HG03064 (cell line): Measurements from ENCODE around the gene PCDH15.
"Not testable (repeated sequence)": the region's sequence is repeated elsewhere in the genome, so short reads cannot be mapped to it uniquely, and the experiment has no call there.

Source experiments
- ATAC-seq: cut with Tn5 transposase; IDR thresholded peaks from one replicate; pipeline ENCODE4 v1.9.1; 2021; ENCODE audit warnings: low read depth; ENCODE audit not compliant: unreplicated experiment

Gene PCDH15

DNA sequence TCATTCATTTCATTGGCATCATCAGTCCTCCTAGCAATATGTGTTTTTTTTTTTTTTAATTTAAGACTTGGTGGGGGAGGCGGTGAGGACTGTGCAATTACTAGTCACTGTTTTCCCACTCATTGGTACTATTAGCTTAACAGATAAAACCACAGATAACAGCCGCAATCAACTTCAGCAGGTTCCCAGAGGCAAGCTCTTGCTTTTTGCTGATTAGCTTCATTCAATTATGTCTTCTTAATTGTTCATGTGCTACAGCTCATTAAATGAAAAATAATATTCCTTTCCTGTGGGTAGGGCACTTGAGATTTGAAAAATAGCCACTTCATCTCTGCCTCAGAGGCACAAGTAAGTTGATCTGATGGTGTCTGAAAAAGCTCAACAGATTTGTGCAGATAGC lies 215.5 kb downstream of the PCDH15 start:
- ATAC-seq: no peak

DNA sequence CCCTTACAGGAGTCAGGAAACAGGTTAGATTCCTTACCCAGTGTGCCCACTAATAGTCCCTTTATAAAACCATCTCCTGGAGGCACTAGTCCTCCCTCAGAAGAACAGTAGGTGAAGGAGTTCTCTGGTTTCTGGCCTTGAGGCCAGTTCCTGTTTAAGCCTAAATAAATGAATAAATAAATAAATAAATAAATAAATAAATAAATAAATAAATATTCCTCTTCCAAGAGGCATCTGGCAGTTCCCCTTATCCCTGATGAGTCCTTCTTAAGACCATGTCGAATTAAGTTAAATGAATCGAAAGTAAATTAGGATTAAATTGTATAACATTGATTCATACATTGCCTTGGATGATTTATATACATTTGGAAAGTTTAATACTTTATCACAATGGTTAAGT lies 223.3 kb downstream of the PCDH15 start:
- ATAC-seq: no peak

DNA sequence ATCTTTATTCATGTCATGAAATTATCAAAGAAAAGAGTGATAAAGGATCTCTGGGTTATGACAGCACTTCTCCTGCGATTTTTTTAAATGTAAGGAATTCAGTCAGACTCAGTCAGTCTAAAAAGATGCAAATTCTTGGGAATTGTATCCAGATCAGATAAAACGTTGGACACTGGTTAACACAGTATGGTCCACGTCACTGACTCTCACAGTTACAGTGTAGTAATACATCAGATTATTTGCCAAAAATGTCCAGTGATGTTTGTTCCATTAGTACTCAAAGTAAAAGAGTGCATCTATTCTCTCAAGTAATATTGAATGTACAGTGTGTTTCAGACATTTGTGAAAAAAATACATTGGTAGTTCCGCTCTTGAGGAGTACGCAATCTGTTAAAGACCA lies 224.5 kb downstream of the PCDH15 start:
- no peak for ATAC-seq

DNA sequence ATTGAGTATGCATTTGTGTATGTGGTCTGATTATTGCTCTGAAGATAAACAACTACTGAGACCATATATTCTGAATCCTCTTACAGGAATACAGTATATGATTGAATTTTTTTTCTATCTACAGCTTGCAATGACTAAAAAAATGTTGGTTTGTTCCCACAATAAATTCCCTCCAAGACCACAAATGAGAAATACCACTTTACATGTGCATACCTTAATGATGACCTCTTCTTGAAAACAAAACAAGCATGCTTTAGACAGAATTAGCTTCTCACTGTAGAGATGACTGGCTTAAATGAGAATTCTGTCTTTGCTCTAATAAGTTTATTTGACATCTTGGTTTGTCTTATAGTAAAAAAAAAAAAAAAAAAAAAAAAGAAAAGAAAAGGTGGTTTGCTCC lies 241.5 kb downstream of the PCDH15 start:
- ATAC-seq: no peak

DNA sequence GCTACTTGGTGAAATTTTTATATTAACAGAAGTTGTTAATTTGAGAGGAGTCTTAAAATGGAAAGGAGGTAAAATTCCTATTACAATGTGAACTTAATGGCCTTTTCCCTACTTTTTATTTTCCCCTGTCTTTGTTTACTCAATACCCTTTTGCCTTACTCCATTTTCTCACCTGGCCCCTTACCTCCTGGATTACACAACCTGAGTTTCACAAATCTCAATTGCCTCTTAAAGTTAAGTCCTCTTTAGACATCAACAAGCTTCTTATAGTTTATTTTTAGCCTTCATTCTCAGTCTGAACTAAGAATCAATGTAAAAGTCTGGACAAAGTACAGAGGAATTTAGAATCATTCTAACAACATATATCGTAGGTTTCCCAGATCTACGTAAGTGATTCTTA lies 247.0 kb downstream of the PCDH15 start:
- no peak for ATAC-seq

DNA sequence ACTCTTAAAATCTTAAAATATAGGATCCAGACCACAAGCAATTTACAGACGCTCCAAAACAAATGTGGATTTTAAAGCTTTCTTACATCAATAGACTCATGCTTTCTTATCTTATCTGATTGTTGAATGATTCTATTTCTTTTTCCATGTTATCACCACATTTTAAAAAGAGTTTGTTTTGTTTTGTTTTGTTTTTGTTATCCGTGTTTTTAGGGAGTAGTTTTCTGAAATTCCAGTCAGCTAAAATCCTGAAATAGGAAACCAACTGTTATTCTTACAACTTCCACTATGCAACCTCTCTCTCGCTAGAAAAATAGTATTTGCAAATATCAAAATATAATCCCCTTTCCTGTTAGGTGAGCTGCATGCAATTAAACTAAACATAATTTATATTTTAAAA lies 251.0 kb downstream of the PCDH15 start:
- no peak for ATAC-seq

DNA sequence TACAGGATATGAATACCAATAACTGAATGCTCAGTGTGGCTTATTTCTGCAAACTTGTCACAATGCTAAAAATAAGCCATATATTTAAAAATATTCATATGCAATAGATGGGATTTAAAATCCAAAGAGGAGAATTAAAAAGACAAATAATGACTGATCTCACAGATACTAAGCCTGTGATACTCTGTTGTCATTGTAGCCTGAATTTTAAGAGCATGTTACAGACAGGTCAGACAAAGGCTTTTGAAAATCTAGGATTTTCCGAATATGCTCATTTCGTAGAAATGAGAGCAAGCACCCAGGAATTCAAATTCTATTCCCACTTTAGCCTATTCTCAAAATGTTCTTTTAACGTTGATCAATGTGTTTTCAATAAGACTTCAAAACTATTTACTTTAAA lies 269.7 kb downstream of the PCDH15 start:
- ATAC-seq: no peak

DNA sequence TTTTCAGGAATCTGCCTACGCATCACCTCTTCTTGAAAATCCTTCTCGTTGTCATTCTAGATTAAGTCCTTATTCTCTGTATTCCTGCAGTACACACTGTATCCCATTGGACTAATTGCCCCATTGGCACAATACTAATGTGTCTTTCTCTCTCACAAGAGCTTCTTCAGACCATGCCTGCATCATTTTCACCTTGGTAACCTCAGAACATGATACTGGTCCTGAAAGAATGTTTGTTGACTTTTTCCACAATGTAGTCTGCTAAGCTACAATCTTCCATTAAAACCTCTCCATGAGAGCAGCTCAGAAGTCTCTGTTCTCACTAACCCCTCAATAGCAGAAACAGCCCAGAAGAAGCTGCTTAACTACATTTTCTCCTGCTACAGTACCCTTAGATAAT lies 270.7 kb downstream of the PCDH15 start:
- no peak for ATAC-seq

DNA sequence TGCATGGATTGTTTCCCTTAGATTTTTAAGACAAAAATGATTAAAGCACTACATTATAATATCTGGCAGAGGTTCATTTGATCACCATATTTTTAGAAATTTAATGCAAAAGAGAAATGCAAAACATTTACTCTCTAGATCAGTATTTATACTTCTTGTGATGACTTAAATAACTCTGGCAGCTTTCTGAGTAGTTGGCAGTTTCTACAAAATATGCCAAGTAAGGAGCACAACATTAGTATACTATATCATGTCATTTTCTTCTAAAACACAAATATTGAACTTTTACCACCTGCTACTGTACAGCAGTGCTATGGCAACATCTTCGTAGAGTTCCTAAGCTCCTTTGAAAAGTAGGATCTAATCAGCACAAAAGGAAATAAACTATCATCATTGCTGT lies 275.2 kb downstream of the PCDH15 start:
- no peak for ATAC-seq

DNA sequence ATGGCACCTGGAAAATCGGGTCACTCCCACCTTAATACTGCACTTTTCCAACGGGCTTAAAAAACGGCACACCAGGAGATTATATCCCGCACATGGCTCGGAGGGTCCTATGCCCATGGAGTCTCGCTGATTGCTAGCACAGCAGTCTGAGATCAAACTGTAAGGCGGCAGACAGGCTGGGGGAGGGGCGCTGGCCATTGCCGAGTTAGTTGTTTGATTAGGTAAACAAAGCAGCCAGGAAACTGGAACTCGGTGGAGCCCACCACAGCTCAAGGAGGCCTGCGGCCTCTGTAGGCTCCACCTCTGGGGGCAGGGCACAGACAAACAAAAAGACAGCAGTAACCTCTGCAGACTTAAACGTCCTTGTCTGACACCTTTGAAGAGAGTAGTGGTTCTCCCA lies 285.8 kb downstream of the PCDH15 start:
- ATAC-seq: not testable (repeated sequence)

DNA sequence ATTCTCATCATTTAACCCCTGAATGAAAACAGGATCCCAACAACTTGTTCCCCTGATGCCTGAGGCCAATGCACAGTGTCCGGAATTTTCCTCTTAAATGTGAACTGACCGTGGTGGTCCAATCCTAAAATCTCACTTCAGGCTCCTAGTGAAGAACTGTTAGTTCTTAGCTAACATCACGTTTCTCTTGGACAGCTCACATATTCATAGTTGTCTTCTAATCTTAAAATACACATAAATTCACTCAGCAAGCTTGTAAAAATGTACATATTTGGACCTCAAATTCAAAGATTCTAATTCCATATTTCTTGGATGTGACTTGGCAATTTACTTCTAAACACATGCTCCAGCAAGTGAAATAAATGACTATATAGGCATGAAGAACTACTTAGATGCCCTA lies 297.2 kb downstream of the PCDH15 start:
- ATAC-seq: no peak

DNA sequence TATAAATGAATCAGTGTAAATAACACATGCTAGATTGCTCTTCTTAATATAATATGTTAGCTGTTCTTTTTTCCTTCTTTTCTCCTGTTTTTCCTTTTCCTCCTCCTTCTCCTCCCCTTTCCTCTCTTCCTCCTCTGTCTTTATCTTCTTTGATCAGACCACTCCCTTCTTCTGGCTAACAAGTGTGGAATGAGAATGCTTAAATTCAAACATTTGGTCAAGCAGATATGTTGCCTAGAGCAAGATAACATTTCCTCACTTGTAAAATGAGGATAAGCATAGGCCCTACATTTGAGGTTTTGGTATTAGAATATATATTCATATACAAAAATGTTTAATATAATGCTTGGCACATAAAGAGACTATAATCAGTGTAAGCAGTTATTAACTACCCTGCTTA lies 299.1 kb downstream of the PCDH15 start:
- ATAC-seq: no peak

DNA sequence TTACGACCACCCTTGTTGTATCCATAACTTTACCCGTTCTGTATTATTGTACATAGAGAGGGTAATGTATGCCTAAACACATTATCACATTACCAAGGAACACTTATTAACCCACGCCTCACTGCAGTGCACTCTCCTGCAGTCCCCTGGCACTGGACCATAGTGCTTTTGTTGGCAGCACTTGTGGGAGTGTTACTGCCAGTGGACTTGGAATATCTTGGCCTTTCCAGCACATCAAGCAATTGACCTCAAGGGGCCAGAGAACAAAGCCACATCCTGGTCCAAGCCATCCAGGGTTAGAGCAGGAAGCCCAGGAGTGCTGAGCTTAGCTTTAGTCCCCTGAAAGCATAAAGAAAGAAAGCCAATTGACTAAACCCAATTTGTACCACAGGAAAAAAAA lies 304.2 kb downstream of the PCDH15 start:
- no peak for ATAC-seq

DNA sequence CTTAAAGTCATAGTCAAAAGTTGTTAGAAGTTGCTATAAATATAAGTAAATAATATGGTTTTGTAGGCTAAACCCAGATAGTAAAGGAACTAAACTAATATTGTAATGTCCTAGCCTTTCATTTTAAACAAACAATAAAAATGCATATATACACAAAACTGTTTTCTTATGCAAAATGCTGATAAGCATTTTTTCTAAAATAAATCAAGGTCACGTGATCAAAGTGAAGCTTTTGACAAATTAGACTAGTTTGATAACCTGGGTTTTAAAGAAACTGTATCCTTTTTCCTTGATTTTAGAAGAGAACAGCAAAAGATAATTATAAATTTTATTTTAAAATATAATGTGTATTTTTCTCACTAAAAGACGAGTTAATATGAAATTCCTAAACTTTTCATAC lies 313.3 kb downstream of the PCDH15 start:
- ATAC-seq: no peak

DNA sequence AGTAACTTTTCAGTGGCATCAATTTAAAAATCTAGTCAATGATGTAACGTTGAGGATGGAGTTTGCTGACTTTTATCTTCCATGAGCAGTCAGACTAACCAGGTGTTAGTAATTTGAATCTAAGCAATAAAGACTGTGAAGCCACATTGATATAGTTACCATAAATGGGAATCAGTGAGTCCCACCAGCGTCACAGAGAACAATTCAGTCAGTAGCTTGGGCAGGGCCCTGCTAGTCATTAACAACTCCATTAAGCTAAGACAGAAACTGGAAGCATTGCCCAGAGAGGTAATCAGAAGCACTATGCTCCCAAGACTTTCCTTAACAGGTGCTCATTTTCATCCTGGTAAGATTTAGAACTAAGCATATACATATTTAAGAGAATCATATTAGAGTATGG lies 315.1 kb downstream of the PCDH15 start:
- ATAC-seq: no peak

DNA sequence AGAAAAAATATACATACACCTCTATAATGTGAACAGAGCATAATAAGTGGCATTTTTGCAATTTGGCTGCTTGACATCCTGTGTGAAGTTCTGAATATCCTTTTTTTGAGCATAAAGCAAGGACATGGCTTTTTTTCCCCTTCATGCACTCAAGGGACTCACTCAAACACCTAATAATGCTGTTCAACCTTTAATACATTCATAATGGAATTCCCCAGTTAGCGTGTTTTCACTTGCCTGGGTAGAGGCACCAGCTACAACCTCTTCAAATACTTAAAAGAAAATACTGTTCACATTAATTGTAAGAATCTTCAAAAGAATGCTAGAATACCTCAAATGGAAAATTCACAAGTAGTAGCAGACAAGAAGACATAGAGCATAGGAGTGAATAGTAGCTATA lies 316.8 kb downstream of the PCDH15 start:
- no peak for ATAC-seq

DNA sequence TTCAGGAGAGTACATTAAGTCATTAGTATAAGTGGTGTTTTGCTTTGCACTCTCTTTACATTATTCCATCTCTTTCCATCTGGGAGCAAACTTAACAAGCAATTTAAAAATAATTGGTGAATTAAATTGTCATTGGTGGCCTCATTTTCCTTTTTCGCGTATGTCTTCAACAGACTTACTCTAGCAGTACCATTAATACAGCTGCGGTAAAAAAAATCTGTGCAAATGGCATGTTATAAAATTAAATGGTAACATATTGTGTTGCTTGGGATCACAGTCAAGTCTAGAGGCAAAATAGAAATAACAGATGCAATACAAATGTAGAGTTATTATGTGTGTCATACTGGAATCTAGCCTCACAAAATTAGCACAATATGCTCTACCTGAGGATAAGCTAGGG lies 322.4 kb downstream of the PCDH15 start:
- ATAC-seq: no peak

DNA sequence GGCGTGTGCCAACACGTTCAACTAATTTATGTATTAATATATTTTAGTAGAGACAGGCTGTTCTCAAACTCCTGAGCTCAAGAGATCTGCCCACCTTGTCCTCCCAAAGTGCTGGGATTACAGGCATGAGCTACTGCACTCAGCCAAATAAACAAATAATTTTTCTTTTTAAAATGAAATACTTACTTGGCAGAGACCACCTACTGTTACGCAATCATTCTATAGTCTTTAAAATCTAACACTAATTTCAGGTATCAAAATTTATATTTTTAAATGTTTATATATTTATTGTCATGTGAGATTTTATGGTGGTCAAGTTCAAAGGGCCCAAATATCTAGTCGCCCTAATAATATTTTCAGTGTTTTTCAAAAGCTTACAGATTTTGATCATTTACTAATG lies 323.3 kb downstream of the PCDH15 start:
- ATAC-seq: no peak

DNA sequence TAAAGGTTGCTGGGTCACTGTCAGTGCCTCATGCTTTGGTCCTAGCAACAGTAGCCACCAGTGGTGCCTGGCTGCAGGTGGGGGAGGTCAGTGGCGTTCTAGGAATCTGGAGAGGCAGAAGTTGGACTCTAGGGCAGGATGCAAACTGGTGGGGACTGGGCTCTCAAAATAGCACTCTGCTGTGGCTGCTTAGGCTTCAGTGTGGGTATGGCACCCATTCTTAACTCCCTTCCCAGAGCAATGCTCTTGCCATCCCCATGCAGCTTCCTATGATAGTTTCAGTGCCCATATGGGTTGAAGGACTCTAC lies 330.8 kb downstream of the PCDH15 start:
- no peak for ATAC-seq

DNA sequence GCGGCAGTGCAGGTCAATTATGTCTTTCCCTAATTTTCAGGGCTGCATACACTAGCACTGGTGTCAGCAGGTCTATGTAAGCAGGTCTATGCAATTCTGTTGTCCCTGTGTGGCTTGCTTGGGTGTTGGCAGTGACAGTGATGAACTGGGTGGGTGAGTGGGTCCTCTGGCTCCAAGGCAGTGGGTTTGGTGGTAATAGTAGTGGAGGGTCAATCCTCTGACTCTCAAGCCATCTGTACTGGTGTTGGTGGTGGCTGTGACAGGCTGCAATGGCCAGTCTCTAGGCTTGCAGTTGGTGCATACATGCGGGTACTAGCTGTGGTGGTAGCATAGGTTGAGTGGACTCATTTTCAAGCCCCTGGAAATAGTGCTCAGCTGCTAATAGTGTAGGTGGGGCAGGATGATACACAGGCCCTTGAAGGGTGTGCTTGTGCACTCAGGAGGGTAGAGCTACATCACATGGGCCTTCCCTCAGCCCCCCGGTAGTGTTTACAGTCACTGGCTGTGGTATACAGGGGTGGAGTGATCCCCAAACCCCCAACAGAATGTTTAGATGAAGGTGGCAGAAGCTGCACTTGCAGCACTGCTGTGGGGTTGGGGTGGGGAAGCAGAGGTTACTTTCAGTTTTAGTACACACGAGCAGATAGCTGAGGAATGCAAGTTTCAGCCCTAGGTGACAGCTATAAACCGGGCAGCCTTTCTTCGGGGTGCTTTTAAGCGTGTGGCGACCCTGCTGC lies 331.3 kb downstream of the PCDH15 start:
- no peak for ATAC-seq

DNA sequence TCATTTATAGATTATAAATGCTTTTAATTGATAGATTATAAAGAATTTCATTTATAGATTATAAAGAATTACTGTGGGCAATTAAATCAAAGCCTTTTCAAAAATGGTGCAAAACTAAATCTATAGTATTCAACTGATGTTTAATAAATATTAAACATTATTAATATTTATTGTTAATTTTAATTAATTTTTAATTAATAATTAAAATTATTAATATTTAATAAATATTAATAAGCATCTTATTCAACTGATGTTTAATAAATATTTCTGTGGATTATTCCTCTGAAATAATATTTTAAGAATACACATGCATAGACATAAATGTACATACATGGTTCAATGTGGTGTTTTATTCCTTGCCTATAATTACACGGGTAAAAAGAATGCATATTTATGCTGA lies 346.8 kb downstream of the PCDH15 start:
- no peak for ATAC-seq

DNA sequence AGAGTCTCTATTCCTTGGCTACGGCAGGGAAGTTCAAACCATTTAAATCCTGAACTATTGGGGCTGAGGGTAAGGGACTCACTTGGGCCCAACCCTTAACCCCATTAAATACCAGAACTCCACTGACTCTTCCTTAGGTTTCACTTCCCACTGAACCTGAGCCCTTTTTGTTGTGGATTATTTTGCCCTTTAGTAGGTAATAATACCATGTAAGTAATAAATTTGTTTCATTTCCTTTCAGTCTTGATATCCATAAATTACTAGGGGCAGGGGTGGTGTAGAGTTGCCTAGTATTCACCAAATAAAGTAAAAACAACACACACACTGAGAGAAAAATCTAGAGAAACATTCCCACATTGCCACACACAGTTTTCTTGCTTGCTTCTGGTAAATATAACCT lies 352.0 kb downstream of the PCDH15 start:
- ATAC-seq: no peak

DNA sequence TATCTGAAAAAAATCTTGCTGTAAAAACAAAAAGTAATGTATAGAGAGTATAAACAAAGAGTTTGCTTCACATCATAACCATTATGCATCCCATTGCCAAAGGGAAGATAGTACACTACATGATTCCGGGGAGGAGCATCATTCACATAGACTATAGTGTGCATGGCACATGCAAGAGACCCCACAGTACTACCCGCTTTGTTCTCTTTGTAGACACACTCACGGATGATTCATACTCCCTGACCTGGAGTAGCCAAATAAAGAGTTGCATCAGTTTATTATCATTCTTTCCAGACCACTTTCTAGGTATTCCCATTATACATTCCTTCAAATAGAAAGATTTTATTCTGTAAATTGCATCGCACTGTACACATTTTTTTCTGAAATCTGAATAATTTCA lies 356.9 kb downstream of the PCDH15 start:
- ATAC-seq: no peak
